Measurements from ENCODE around the gene TMEM253.
A peak's percentile ranks its signal among the peaks of the same experiment; 100 is the strongest.

TMEM253 gene

GRCh38 chr14:21072031-21072473 lies 28.8 kb upstream of the TMEM253 start:
- peak overlapping the region; percentile 61 for H3K4me2 ChIP-seq (ENCODE audit: low read depth, low read length, poor library complexity, severe bottlenecking)
- H2AFZ ChIP-seq (ENCODE audit: low read depth, low read length, severe bottlenecking), result no peak overlapping the region
- H3F3A ChIP-seq (ENCODE audit: insufficient read depth), result no peaks in the 10 kb centered on the region
- TF ChIP-seq, protein P1, sequence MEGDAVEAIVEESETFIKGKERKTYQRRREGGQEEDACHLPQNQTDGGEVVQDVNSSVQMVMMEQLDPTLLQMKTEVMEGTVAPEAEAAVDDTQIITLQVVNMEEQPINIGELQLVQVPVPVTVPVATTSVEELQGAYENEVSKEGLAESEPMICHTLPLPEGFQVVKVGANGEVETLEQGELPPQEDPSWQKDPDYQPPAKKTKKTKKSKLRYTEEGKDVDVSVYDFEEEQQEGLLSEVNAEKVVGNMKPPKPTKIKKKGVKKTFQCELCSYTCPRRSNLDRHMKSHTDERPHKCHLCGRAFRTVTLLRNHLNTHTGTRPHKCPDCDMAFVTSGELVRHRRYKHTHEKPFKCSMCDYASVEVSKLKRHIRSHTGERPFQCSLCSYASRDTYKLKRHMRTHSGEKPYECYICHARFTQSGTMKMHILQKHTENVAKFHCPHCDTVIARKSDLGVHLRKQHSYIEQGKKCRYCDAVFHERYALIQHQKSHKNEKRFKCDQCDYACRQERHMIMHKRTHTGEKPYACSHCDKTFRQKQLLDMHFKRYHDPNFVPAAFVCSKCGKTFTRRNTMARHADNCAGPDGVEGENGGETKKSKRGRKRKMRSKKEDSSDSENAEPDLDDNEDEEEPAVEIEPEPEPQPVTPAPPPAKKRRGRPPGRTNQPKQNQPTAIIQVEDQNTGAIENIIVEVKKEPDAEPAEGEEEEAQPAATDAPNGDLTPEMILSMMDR (IDR thresholded peaks at IDR 0.05; ENCODE audit: insufficient read depth, low read length, poor library complexity, severe bottlenecking), result no peak
- TF ChIP-seq EZH2phosphoT487 (conservative IDR thresholded peaks at IDR 0.05; ENCODE audit: low read length), result 0 out of 2 replicates have a peak, but pooled peaks have one; percentile 22
- no peaks in the 10 kb centered on the region for H3K9me2 ChIP-seq (replicated peaks; ENCODE audit: insufficient read depth, low read length)
- peak overlapping the region; percentile 33; the same call in 1 of the 2 replicates for H3K9ac ChIP-seq (ENCODE audit: low read length)
- no peaks in the 10 kb centered on the region for H3K9me3 ChIP-seq (ENCODE audit: insufficient read depth, low read length)
- no peaks in the 10 kb centered on the region for H3K36me3 ChIP-seq (ENCODE audit: low read length)
- no peaks in the 10 kb centered on the region for H3K27me3 ChIP-seq (ENCODE audit: low read length)
- H3K79me2 ChIP-seq (ENCODE audit: insufficient read depth, low read length), result no peaks in the 10 kb centered on the region
- no peak overlapping the region for H3K27ac ChIP-seq (ENCODE audit: low read depth, low read length)
- no peak overlapping the region for H3K4me3 ChIP-seq (ENCODE audit: insufficient read depth, low read length, poor library complexity, severe bottlenecking)
- H4K20me1 ChIP-seq (ENCODE audit: low read depth, low read length), result no peaks in the 10 kb centered on the region

DNA sequence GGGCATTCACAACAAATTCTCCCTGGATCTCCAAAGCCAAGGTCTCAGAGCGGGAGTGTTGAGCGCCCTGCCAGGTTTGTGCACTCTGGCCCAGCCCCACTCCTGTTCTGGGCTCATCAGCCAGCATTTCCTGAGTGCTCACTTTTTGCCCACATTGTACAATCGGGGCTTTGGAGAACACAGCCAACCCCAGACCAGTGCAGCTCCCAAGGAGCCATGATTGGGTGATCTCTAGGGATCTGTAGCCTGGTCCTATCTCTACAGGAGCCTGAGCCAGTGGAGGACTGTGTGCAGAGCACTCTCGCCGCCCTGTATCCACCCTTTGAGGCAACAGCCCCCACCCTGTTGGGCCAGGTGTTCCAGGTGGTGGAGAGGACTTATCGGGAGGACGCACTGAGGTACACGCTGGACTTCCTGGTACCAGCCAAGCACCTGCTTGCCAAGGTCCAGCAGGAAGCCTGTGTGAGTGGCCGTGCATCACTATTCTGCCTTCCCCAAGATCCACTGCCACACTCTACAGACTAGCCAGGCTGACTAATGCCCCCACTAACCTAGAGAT lies 28.0 kb upstream of the TMEM253 start:
- H3K36me3 ChIP-seq (ENCODE audit: low read length), result no peaks in the 10 kb centered on the region
- H3K27ac ChIP-seq (ENCODE audit: low read depth, low read length), result no peak overlapping the region
- H3K9ac ChIP-seq (ENCODE audit: low read length), result no peak overlapping the region
- H3K27me3 ChIP-seq (ENCODE audit: low read length), result no peaks in the 10 kb centered on the region
- no peak overlapping the region for H3K4me2 ChIP-seq (ENCODE audit: low read depth, low read length, poor library complexity, severe bottlenecking)
- no peaks in the 10 kb centered on the region for H3K9me3 ChIP-seq (ENCODE audit: insufficient read depth, low read length)
- no peaks in the 10 kb centered on the region for H3K9me2 ChIP-seq (replicated peaks; ENCODE audit: insufficient read depth, low read length)
- H3K79me2 ChIP-seq (ENCODE audit: insufficient read depth, low read length), result no peaks in the 10 kb centered on the region
- no peak overlapping the region for H3K4me3 ChIP-seq (ENCODE audit: insufficient read depth, low read length, poor library complexity, severe bottlenecking)
- H3F3A ChIP-seq (ENCODE audit: insufficient read depth), result no peaks in the 10 kb centered on the region
- H2AFZ ChIP-seq (ENCODE audit: low read depth, low read length, severe bottlenecking), result no peak overlapping the region
- TF ChIP-seq, protein P1 (IDR thresholded peaks at IDR 0.05; ENCODE audit: insufficient read depth, low read length, poor library complexity, severe bottlenecking), result no peak
- no peak for TF ChIP-seq EZH2phosphoT487 (conservative IDR thresholded peaks at IDR 0.05; ENCODE audit: low read length)
- no peaks in the 10 kb centered on the region for H4K20me1 ChIP-seq (ENCODE audit: low read depth, low read length)

DNA sequence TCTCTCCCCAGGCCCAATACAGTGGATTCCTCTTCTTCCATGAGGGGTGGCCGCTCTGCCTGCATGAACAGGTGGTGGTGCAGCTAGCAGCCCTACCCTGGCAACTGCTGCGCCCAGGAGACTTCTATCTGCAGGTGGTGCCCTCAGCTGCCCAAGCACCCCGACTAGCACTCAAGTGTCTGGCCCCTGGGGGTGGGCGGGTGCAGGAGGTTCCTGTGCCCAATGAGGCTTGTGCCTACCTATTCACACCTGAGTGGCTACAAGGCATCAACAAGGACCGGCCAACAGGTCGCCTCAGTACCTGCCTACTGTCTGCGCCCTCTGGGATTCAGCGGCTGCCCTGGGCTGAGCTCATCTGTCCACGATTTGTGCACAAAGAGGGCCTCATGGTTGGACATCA lies 26.9 kb upstream of the TMEM253 start:
- H2AFZ ChIP-seq (ENCODE audit: low read depth, low read length, severe bottlenecking), result no peak overlapping the region
- TF ChIP-seq, protein P1 (IDR thresholded peaks at IDR 0.05; ENCODE audit: insufficient read depth, low read length, poor library complexity, severe bottlenecking), result no peak
- no peak for TF ChIP-seq EZH2phosphoT487 (conservative IDR thresholded peaks at IDR 0.05; ENCODE audit: low read length)
- H3K9me3 ChIP-seq (ENCODE audit: insufficient read depth, low read length), result no peaks in the 10 kb centered on the region
- H4K20me1 ChIP-seq (ENCODE audit: low read depth, low read length), result no peaks in the 10 kb centered on the region
- H3K27me3 ChIP-seq (ENCODE audit: low read length), result no peaks in the 10 kb centered on the region
- no peaks in the 10 kb centered on the region for H3K9me2 ChIP-seq (replicated peaks; ENCODE audit: insufficient read depth, low read length)
- H3K36me3 ChIP-seq (ENCODE audit: low read length), result no peaks in the 10 kb centered on the region
- H3K4me2 ChIP-seq (ENCODE audit: low read depth, low read length, poor library complexity, severe bottlenecking), result no peak overlapping the region
- H3K4me3 ChIP-seq (ENCODE audit: insufficient read depth, low read length, poor library complexity, severe bottlenecking), result no peak overlapping the region
- no peak overlapping the region for H3K9ac ChIP-seq (ENCODE audit: low read length)
- no peak overlapping the region for H3K27ac ChIP-seq (ENCODE audit: low read depth, low read length)
- no peaks in the 10 kb centered on the region for H3F3A ChIP-seq (ENCODE audit: insufficient read depth)
- no peaks in the 10 kb centered on the region for H3K79me2 ChIP-seq (ENCODE audit: insufficient read depth, low read length)

Data from SU-DHL-6 (cell line).